PC-9 (cell line): ENCODE data around the gene BARHL1. TPM values are rescaled to one million over a fixed set of nuclear protein-coding genes. Genes with fewer than 3 reads are reported as not detected.

Experiments used
- BruUV-seq: library from RNA; stranded (reverse); fragments of 400-500 nt; replicated peaks from 2 replicates; lab custom pipeline; 2021; lab: Mats Ljungman, UMichigan
- CTCF ChIA-PET: fragments of 300-600 bp; sonication (Branson Sonifier 250); formaldehyde crosslinking; loops from one replicate; lab custom pipeline; 2022; ENCODE audit warnings: antibody characterized with exemption; lab: Charles Lee
- POLR2A ChIA-PET: fragments of 300-600 bp; sonication (Branson Sonifier 250); formaldehyde crosslinking; loops from one replicate; lab custom pipeline; 2022; ENCODE audit warnings: antibody characterized with exemption; ENCODE audit not compliant: unreplicated experiment; lab: Charles Lee
- DNase-seq, 2 experiments: peaks; one replicate each; pipeline versions ENCODE4 v3.0.0 to v3.0.0-alpha.2; 2015 to 2022; ENCODE audit warnings: mixed read lengths in 1 of 2
- H2AFZ ChIP-seq: fragments of 200-600 bp; sonication (generic); 2 replicates; pipeline ENCODE4 v1.8.1; 2017; ENCODE audit warnings: antibody characterized with exemption
- H3F3A ChIP-seq: fragments of 200-600 bp; sonication (generic); 2 replicates; pipeline ENCODE4 v1.8.1; 2017; ENCODE audit warnings: antibody characterized with exemption, mild to moderate bottlenecking, low read depth; ENCODE audit not compliant: insufficient read depth
- H3K27ac ChIP-seq: fragments of 200-600 bp; sonication (generic); 2 replicates; pipeline ENCODE4 v1.6.1; 2016; ENCODE audit warnings: mixed run types
- H3K27me3 ChIP-seq: fragments of 200-600 bp; sonication (generic); 2 replicates; pipeline ENCODE4 v1.6.1; 2016; ENCODE audit warnings: low read depth, mixed run types; ENCODE audit not compliant: insufficient read depth
- H3K36me3 ChIP-seq: fragments of 200-600 bp; sonication (generic); 2 replicates; pipeline ENCODE4 v1.6.1; 2016; ENCODE audit warnings: low read depth, mixed run types
- H3K4me1 ChIP-seq: fragments of 200-600 bp; sonication (generic); replicated peaks from 2 replicates; pipeline ENCODE4 v1.6.1; 2016; ENCODE audit warnings: mixed run types; ENCODE audit not compliant: insufficient read depth
- H3K4me2 ChIP-seq: fragments of 200-600 bp; sonication (generic); 2 replicates; pipeline ENCODE4 v1.6.1; 2017; ENCODE audit warnings: mixed run types
- H3K4me3 ChIP-seq: fragments of 200-600 bp; sonication (generic); 2 replicates; pipeline ENCODE4 v1.6.1; 2016; ENCODE audit warnings: mixed run types
- H3K79me2 ChIP-seq: fragments of 200-600 bp; sonication (generic); 2 replicates; pipeline ENCODE4 v1.6.1; 2017; ENCODE audit warnings: low read depth, mixed run types
- H3K9me2 ChIP-seq: fragments of 200-600 bp; sonication (generic); 2 replicates; pipeline ENCODE4 v1.8.1; 2017; ENCODE audit warnings: mild to moderate bottlenecking; ENCODE audit not compliant: insufficient read depth
- H3K9me3 ChIP-seq: fragments of 200-600 bp; sonication (generic); 2 replicates; pipeline ENCODE4 v1.8.1; 2016; ENCODE audit warnings: low read depth; ENCODE audit not compliant: insufficient read depth
- H4K20me1 ChIP-seq: fragments of 200-600 bp; sonication (generic); 2 replicates; pipeline ENCODE4 v1.8.1; 2017; ENCODE audit not compliant: insufficient read depth
- CTCF ChIP-seq: fragments of 200-600 bp; sonication (generic); conservative IDR thresholded peaks from 2 replicates; pipeline ENCODE4 v1.6.1; 2017; ENCODE audit warnings: mixed run types, antibody characterized with exemption, mild to moderate bottlenecking, moderate library complexity
- EZH2 ChIP-seq: fragments of 200-600 bp; sonication (generic); IDR thresholded peaks from 2 replicates; pipeline ENCODE4 v1.8.0; 2017; ENCODE audit warnings: antibody characterized with exemption, low read depth
- intact Hi-C: fragments of 100-400 bp; cut with micrococcal nuclease; formaldehyde crosslinking; loops from one replicate; pipeline ENCODE4 v1.10.0; 2022; ENCODE audit not compliant: unreplicated experiment
- total RNA-seq: library from RNA; stranded (reverse); gene quantifications from 2 replicates; pipeline ENCODE4 v1.2.3, GENCODE V29; 2021

BARHL1 gene
- total RNA-seq, 1 experiment from 2014 or later: not detected

GRCh38 chr9:132571806-132572600, 10.4 kb upstream of the BARHL1 start:
- ChIA-PET CTCF (interaction anchor here (0.5 to 0.6 kb wide), 2 partner anchors 98 to 157 kb away, joined by 4 read pairs; partner anchors contain the start of genes DDX31 and GTF3C4), POLR2A (interaction anchor here (0.6 kb wide), 1 partner anchor 195 kb away, joined by 12 read pairs; no protein-coding TSS in a partner anchor)
- no peaks in the 10 kb centered on the region for H3F3A ChIP-seq
- H3K4me1 ChIP-seq: no peaks in the 10 kb centered on the region
- H3K27me3 ChIP-seq: peaks cover 89% of the 10 kb centered on the region
- TF ChIP-seq EZH2 (no peak), CTCF (no peak)
- DNase-seq: no peak
- no peak overlapping the region for H3K27ac ChIP-seq
- BruUV-seq: no TSS peak
- no peak overlapping the region for H3K4me2 ChIP-seq
- no peak overlapping the region for H2AFZ ChIP-seq
- H3K36me3 ChIP-seq: no peaks in the 10 kb centered on the region
- intact Hi-C loops: no loop called here
- H3K9me3 ChIP-seq: no peaks in the 10 kb centered on the region
- no peaks in the 10 kb centered on the region for H3K79me2 ChIP-seq
- H3K9me2 ChIP-seq: no peaks in the 10 kb centered on the region
- no peak overlapping the region for H3K4me3 ChIP-seq
- peaks cover 3% of the 10 kb centered on the region; the same call in 1 of the 2 replicates for H4K20me1 ChIP-seq

GRCh38 chr9:132572921-132573320, 9.5 kb upstream of the BARHL1 start:
- H3K27ac ChIP-seq: no peak overlapping the region
- no peak for DNase-seq
- ChIA-PET CTCF (no interaction called here), POLR2A (interaction anchor here (0.5 kb wide), 1 partner anchor 148 kb away, joined by 4 read pairs; no protein-coding TSS in a partner anchor)
- no peak overlapping the region for H3K4me2 ChIP-seq
- no peak overlapping the region for H2AFZ ChIP-seq
- peaks cover 80% of the 10 kb centered on the region for H3K27me3 ChIP-seq
- BruUV-seq: no TSS peak
- peaks cover 3% of the 10 kb centered on the region; the same call in 1 of the 2 replicates for H4K20me1 ChIP-seq
- TF ChIP-seq CTCF: no peak
- TF ChIP-seq EZH2: no peak
- H3K36me3 ChIP-seq: no peaks in the 10 kb centered on the region
- no peaks in the 10 kb centered on the region for H3K79me2 ChIP-seq
- H3K9me2 ChIP-seq: no peaks in the 10 kb centered on the region
- H3K9me3 ChIP-seq: no peaks in the 10 kb centered on the region
- intact Hi-C loops: no loop called here
- H3F3A ChIP-seq: no peaks in the 10 kb centered on the region
- H3K4me3 ChIP-seq: no peak overlapping the region
- H3K4me1 ChIP-seq: no peaks in the 10 kb centered on the region

- Histone ChIP-seq H3K27me3 (peaks cover 78% of the 10 kb centered on the region), H3K27ac (no peak overlapping the region), H3K9me2 (no peaks in the 10 kb centered on the region), H3K4me3 (no peak overlapping the region), H2AFZ (no peak overlapping the region), H3K4me1 (no peaks in the 10 kb centered on the region), H3K4me2 (no peak overlapping the region), H3K9me3 (no peaks in the 10 kb centered on the region), H4K20me1 (peaks cover 3% of the 10 kb centered on the region; the same call in 1 of the 2 replicates), H3K36me3 (no peaks in the 10 kb centered on the region), H3F3A (no peaks in the 10 kb centered on the region), H3K79me2 (no peaks in the 10 kb centered on the region)
- no TSS peak for BruUV-seq
- DNase-seq: peak; percentile 53 to 75
- ChIA-PET POLR2A (no interaction called here), CTCF (interaction anchor here (0.6 kb wide), 1 partner anchor 399 kb away, joined by 5 read pairs; no protein-coding TSS in a partner anchor)
- TF ChIP-seq CTCF: peak; percentile 82
- 0 out of 2 replicates have a peak, but pooled peaks have one; percentile 58 for TF ChIP-seq EZH2
- intact Hi-C loops: loop anchor here (1.0 to 5.0 kb wide), 3 partner anchors 68 to 808 kb away; no protein-coding TSS in a partner anchor
Observed at GRCh38 chr9:132575005-132575609, 7.3 kb upstream of the BARHL1 start.
